PC-3 (cell line): ENCODE results near the gene SF3A1. TPM values are rescaled to one million over a fixed set of nuclear protein-coding genes. Genes with fewer than 3 reads are reported as not detected.

Experiments used
- ATAC-seq: fragments of 200-7000 bp; cut with Tn5 transposase; 2 replicates; pipeline ENCODE4 v1.9.1; 2020; ENCODE audit warnings: mild to moderate bottlenecking, moderate library complexity
- BruUV-seq: library from RNA; stranded (reverse); fragments of 400-500 nt; replicated peaks from 2 replicates; lab custom pipeline; 2021; lab: Mats Ljungman, UMichigan
- CTCF ChIA-PET: fragments of 300-600 bp; sonication (Branson Sonifier 250); formaldehyde crosslinking; loops from one replicate; lab custom pipeline; 2022; ENCODE audit warnings: antibody characterized with exemption; lab: Charles Lee
- POLR2A ChIA-PET: fragments of 300-600 bp; sonication (Branson Sonifier 250); formaldehyde crosslinking; loops from one replicate; lab custom pipeline; 2022; ENCODE audit warnings: antibody characterized with exemption; ENCODE audit not compliant: unreplicated experiment; lab: Charles Lee
- DNase-seq: peaks from one replicate; pipeline ENCODE4 v3.0.0-alpha.2; 2015
- H2AFZ ChIP-seq: fragments of 300-600 bp; sonication (generic); 2 replicates; pipeline ENCODE4 v1.6.0; 2016; ENCODE audit warnings: antibody characterized with exemption, low read length
- H3F3A ChIP-seq: fragments of 300-600 bp; sonication (generic); one replicate; pipeline ENCODE4 v1.6.0; 2017; ENCODE audit warnings: antibody characterized with exemption, low read length, control low read depth, mild to moderate bottlenecking; ENCODE audit not compliant: unreplicated experiment
- H3K27ac ChIP-seq: fragments of 300-600 bp; sonication (generic); 2 replicates; pipeline ENCODE4 v1.5.1; 2016; ENCODE audit warnings: mild to moderate bottlenecking, low read length
- H3K27me3 ChIP-seq: fragments of 300-600 bp; sonication (generic); 2 replicates; pipeline ENCODE4 v1.6.1; 2016; ENCODE audit warnings: low read length, mixed read lengths
- H3K36me3 ChIP-seq: fragments of 300-600 bp; sonication (generic); 2 replicates; pipeline ENCODE4 v1.6.1; 2016; ENCODE audit warnings: low read depth, mixed run types, low read length, mixed read lengths
- H3K4me1 ChIP-seq: fragments of 300-600 bp; sonication (generic); 2 replicates; pipeline ENCODE4 v1.5.1; 2016; ENCODE audit warnings: low read length; ENCODE audit not compliant: insufficient read depth
- H3K4me2 ChIP-seq: fragments of 300-600 bp; sonication (generic); 2 replicates; pipeline ENCODE4 v1.6.0; 2016; ENCODE audit warnings: low read length
- H3K4me3 ChIP-seq: fragments of 300-600 bp; sonication (generic); 2 replicates; pipeline ENCODE4 v1.5.1; 2016; ENCODE audit warnings: mild to moderate bottlenecking, low read length, mixed read lengths
- H3K79me2 ChIP-seq: fragments of 300-600 bp; sonication (generic); 2 replicates; pipeline ENCODE4 v1.6.1; 2017; ENCODE audit warnings: low read length, mixed read lengths
- H3K9ac ChIP-seq: fragments of 300-600 bp; sonication (generic); 2 replicates; pipeline ENCODE4 v1.6.0; 2016; ENCODE audit warnings: mild to moderate bottlenecking, low read length
- H3K9me2 ChIP-seq: fragments of 300-600 bp; sonication (generic); replicated peaks from 2 replicates; pipeline ENCODE4 v1.6.1; 2016; ENCODE audit warnings: mixed run types, low read length, mixed read lengths
- H3K9me3 ChIP-seq: fragments of 300-600 bp; sonication (generic); 2 replicates; pipeline ENCODE4 v1.6.1; 2016; ENCODE audit warnings: low read length, mixed read lengths
- H4K20me1 ChIP-seq: fragments of 300-600 bp; sonication (generic); 2 replicates; pipeline ENCODE4 v1.6.1; 2016; ENCODE audit warnings: low read length, mixed read lengths
- CTCF ChIP-seq: fragments of 300-600 bp; sonication (generic); conservative IDR thresholded peaks from 2 replicates; pipeline ENCODE4 v1.5.1; 2017; ENCODE audit warnings: antibody characterized with exemption, low read depth, mild to moderate bottlenecking, low read length
- EZH2 ChIP-seq: fragments of 300-600 bp; sonication (generic); IDR thresholded peaks from one replicate; pipeline ENCODE4 v1.6.1; 2017; ENCODE audit warnings: antibody characterized with exemption, mild to moderate bottlenecking, low read length; ENCODE audit not compliant: unreplicated experiment
- EZH2phosphoT487 ChIP-seq: fragments of 300-600 bp; sonication (generic); IDR thresholded peaks from 2 replicates; pipeline ENCODE4 v1.6.1; 2018; ENCODE audit warnings: mild to moderate bottlenecking, antibody characterized with exemption, low read length, borderline replicate concordance
- intact Hi-C: fragments of 100-400 bp; cut with micrococcal nuclease; formaldehyde crosslinking; loops from 2 replicates; pipeline ENCODE4 v1.9.0; 2023
- total RNA-seq: library from RNA; depleted of rRNA; stranded (reverse); fragments of >200 nt; gene quantifications from 2 replicates; pipeline ENCODE4 v1.2.3, GENCODE V29; 2014

The SF3A1 gene
- total RNA-seq, 1 experiment from 2014 or later = 59.2 TPM

- Histone ChIP-seq H3K27me3 (no peaks in the 10 kb centered on the region), H2AFZ (peak within 1 kb of the TSS; percentile 81), H4K20me1 (no peaks in the 10 kb centered on the region), H3K9me2 (no peaks in the 10 kb centered on the region), H3K4me1 (peaks cover 28% of the 10 kb centered on the region), H3K4me3 (peak within 1 kb of the TSS; percentile 79), H3F3A (no peaks in the 10 kb centered on the region), H3K9me3 (no peaks in the 10 kb centered on the region), H3K36me3 (no peaks in the 10 kb centered on the region; the same call in 1 of the 2 replicates), H3K27ac (peak within 1 kb of the TSS; percentile 23), H3K4me2 (peak within 1 kb of the TSS; percentile 92), H3K9ac (peak within 1 kb of the TSS; percentile 77), H3K79me2 (peaks cover 33% of the 10 kb centered on the region)
- ATAC-seq = peak; percentile 88
- CTCF ChIA-PET = interaction anchor here (0.6 to 2.5 kb wide), 5 partner anchors 17 to 238 kb away, joined by 3 to 33 read pairs (median 4); partner anchors contain the start of gene CASTOR1
- no peak for TF ChIP-seq EZH2
- no peak for TF ChIP-seq EZH2phosphoT487
- no peak for TF ChIP-seq CTCF
- intact Hi-C loops = loop anchor here (5.0 kb wide), 1 partner anchor 40 kb away; the partner anchor contains the start of gene CASTOR1
- no TSS peak for BruUV-seq
- peak; percentile 92 for DNase-seq
- POLR2A ChIA-PET = interaction anchor here (0.5 to 1.2 kb wide), 6 partner anchors 30 to 97 kb away, joined by 3 to 13 read pairs (median 6); partner anchors contain the start of genes CCDC157 and SF3A1
These were observed 29.9 kb downstream of the SF3A1 start, which contains the start of gene TBC1D10A for GRCh38 chr22:30326706-30327362. Gene TBC1D10A (minus strand): TSS chr22:30326941. CDS start chr22:30326881, 60 bp downstream.

- CTCF ChIA-PET = interaction anchor here (1.0 to 2.5 kb wide), 3 partner anchors 38 to 218 kb away, joined by 3 to 33 read pairs (median 4); partner anchors contain the start of gene CASTOR1
- no peaks in the 10 kb centered on the region for H3K9me2 ChIP-seq
- no peaks in the 10 kb centered on the region; the same call in 1 of the 2 replicates for H3K36me3 ChIP-seq
- peak overlapping the region; percentile 81 for H2AFZ ChIP-seq
- peaks cover 33% of the 10 kb centered on the region for H3K79me2 ChIP-seq
- H3K4me2 ChIP-seq = peak overlapping the region; percentile 92
- no peak for TF ChIP-seq EZH2phosphoT487
- TF ChIP-seq EZH2 = no peak
- TF ChIP-seq CTCF = no peak
- no peaks in the 10 kb centered on the region for H3K27me3 ChIP-seq
- no peaks in the 10 kb centered on the region for H3F3A ChIP-seq
- POLR2A ChIA-PET = interaction anchor here (0.6 to 1.2 kb wide), 4 partner anchors 31 to 96 kb away, joined by 5 to 8 read pairs (median 6); partner anchors contain the start of genes CCDC157 and SF3A1
- no peak overlapping the region for H3K27ac ChIP-seq
- peak; percentile 32 for ATAC-seq
- BruUV-seq = no TSS peak
- H3K9ac ChIP-seq = peak overlapping the region; percentile 77
- intact Hi-C loops = loop anchor here (5.0 kb wide), 1 partner anchor 39 kb away; the partner anchor contains the start of gene CASTOR1
- H3K4me3 ChIP-seq = peak overlapping the region; percentile 79
- H3K9me3 ChIP-seq = no peaks in the 10 kb centered on the region
- no peaks in the 10 kb centered on the region for H4K20me1 ChIP-seq
- no peak for DNase-seq
- peaks cover 28% of the 10 kb centered on the region for H3K4me1 ChIP-seq
These were observed 30.4 kb downstream of the SF3A1 start for GRCh38 chr22:30326255-30326705.
